ENCODE results near the gene CSK.

- TF ChIP-seq CTCF (IDR thresholded peaks at IDR 0.05) (no peak), POLR2AphosphoS5 (IDR thresholded peaks at IDR 0.05) (no peak), EP300 (IDR thresholded peaks at IDR 0.05) (no peak)
Measured at GRCh38 chr15:74823324-74823723, 41.4 kb downstream of the CSK start.
